SH-SY5Y (cell line): Measurements from ENCODE around the gene BET1L.

Source experiments
- GATA2 ChIP-seq: IDR thresholded peaks from 2 replicates; pipeline ENCODE4 v1.6.1; 2011; ENCODE audit warnings: mild to moderate bottlenecking, low read depth, low read length
- GATA3 ChIP-seq: IDR thresholded peaks from 2 replicates; pipeline ENCODE4 v1.6.1; 2011; ENCODE audit warnings: low read depth, mild to moderate bottlenecking, low read length, moderate library complexity

- TF ChIP-seq GATA3 (no peak), GATA2 (no peak)
These were observed 3.1 kb downstream of the BET1L start for GRCh38 chr11:203945-204586.
